DMS53 (cell line): Measurements from ENCODE around the gene RHOF.
"Not testable (repeated sequence)": the region's sequence is repeated elsewhere in the genome, so short reads cannot be mapped to it uniquely, and the experiment has no call there.

Experiments used
- DNase-seq: peaks from one replicate; lab custom pipeline; 2025; lab: John Stamatoyannopoulos, UW

Gene RHOF

GRCh38 chr12:121775501-121775900 is 18.0 kb downstream of the RHOF start:
- no peak for DNase-seq

GRCh38 chr12:121774968-121775474 is 18.5 kb downstream of the RHOF start:
- DNase-seq = no peak

GRCh38 chr12:121773011-121773777 is 20.3 kb downstream of the RHOF start:
- peak; percentile 85 for DNase-seq

- DNase-seq = no peak
Measured at GRCh38 chr12:121770813-121771625, 22.5 kb downstream of the RHOF start.

GRCh38 chr12:121770388-121770787 is 23.1 kb downstream of the RHOF start:
- no peak for DNase-seq

GRCh38 chr12:121769831-121770301 is 23.6 kb downstream of the RHOF start:
- no peak for DNase-seq

GRCh38 chr12:121769297-121769830 is 24.1 kb downstream of the RHOF start:
- no peak for DNase-seq

- no peak for DNase-seq
Measured at GRCh38 chr12:121767525-121768016, 25.9 kb downstream of the RHOF start.

- no peak for DNase-seq
Measured at GRCh38 chr12:121766290-121767039, 27.0 kb downstream of the RHOF start.

GRCh38 chr12:121765573-121765972 is 27.9 kb downstream of the RHOF start:
- peak; percentile 54 for DNase-seq

GRCh38 chr12:121764808-121765207 is 28.7 kb downstream of the RHOF start:
- no peak for DNase-seq

GRCh38 chr12:121762269-121762668 is 31.2 kb downstream of the RHOF start:
- DNase-seq = no peak

- DNase-seq = not testable (repeated sequence)
Measured at GRCh38 chr12:121758536-121758935, 35.0 kb downstream of the RHOF start.

- DNase-seq = no peak
Measured at GRCh38 chr12:121755591-121755990, 37.9 kb downstream of the RHOF start.

- no peak for DNase-seq
Measured at GRCh38 chr12:121754836-121755235, 38.7 kb downstream of the RHOF start.

- DNase-seq = no peak
Measured at GRCh38 chr12:121753844-121754264, 39.6 kb downstream of the RHOF start.

- DNase-seq = no peak
Measured at GRCh38 chr12:121751749-121752351, 41.6 kb downstream of the RHOF start.

GRCh38 chr12:121751034-121751433 is 42.5 kb downstream of the RHOF start:
- no peak for DNase-seq

- DNase-seq = no peak
Measured at GRCh38 chr12:121750507-121750955, 43.0 kb downstream of the RHOF start.

- no peak for DNase-seq
Measured at GRCh38 chr12:121749267-121749666, 44.2 kb downstream of the RHOF start.
